GM23338 (cell line): ENCODE measurements around the gene ERH. TPM values are rescaled to one million over a fixed set of nuclear protein-coding genes. Genes with fewer than 3 reads are reported as not detected.

Experiments used
- ATAC-seq: fragments of 200-7000 bp; cut with Tn5 transposase; 3 replicates; pipeline ENCODE4 v1.9.1; 2020
- DNase-seq: peaks from one replicate; pipeline ENCODE4 v3.0.0-alpha.2; 2015; ENCODE audit warnings: low spot score
- H2AFZ ChIP-seq: fragments of 200-600 bp; sonication (generic); 2 replicates; pipeline ENCODE4 v1.8.0; 2016; ENCODE audit warnings: antibody characterized with exemption, mild to moderate bottlenecking, moderate library complexity
- H3F3A ChIP-seq: fragments of 200-600 bp; sonication (generic); replicated peaks from 2 replicates; pipeline ENCODE4 v1.8.0; 2017; ENCODE audit warnings: antibody characterized with exemption, mixed run types, low read depth
- H3K27ac ChIP-seq: fragments of 200-600 bp; sonication (generic); 2 replicates; pipeline ENCODE4 v1.6.1; 2016; ENCODE audit warnings: low read depth
- H3K27me3 ChIP-seq: fragments of 200-600 bp; sonication (generic); 2 replicates; pipeline ENCODE4 v1.8.0; 2016; ENCODE audit warnings: mild to moderate bottlenecking, mixed run types, moderate library complexity; ENCODE audit not compliant: insufficient read depth
- H3K36me3 ChIP-seq: fragments of 200-600 bp; sonication (generic); 2 replicates; pipeline ENCODE4 v1.8.0; 2016; ENCODE audit warnings: mild to moderate bottlenecking; ENCODE audit not compliant: insufficient read depth
- H3K4me1 ChIP-seq: fragments of 200-600 bp; sonication (generic); 2 replicates; pipeline ENCODE4 v1.8.0; 2016; ENCODE audit warnings: mild to moderate bottlenecking, moderate library complexity; ENCODE audit not compliant: insufficient read depth
- H3K4me2 ChIP-seq: fragments of 200-600 bp; sonication (generic); 2 replicates; pipeline ENCODE4 v1.7.1; 2017; ENCODE audit warnings: mixed run types
- H3K4me3 ChIP-seq: fragments of 200-600 bp; sonication (generic); 2 replicates; pipeline ENCODE4 v1.6.1; 2016; ENCODE audit warnings: mixed run types
- H3K79me2 ChIP-seq: fragments of 200-600 bp; sonication (generic); replicated peaks from 2 replicates; pipeline ENCODE4 v1.8.0; 2017; ENCODE audit warnings: mild to moderate bottlenecking; ENCODE audit not compliant: insufficient read depth
- H3K9me2 ChIP-seq: fragments of 200-600 bp; sonication (generic); 2 replicates; pipeline ENCODE4 v1.8.0; 2017; ENCODE audit not compliant: insufficient read depth
- H4K20me1 ChIP-seq: fragments of 200-600 bp; sonication (generic); replicated peaks from 2 replicates; pipeline ENCODE4 v1.8.0; 2017; ENCODE audit warnings: mild to moderate bottlenecking; ENCODE audit not compliant: insufficient read depth
- H3K27ac Mint-ChIP-seq: 2 replicates; pipeline ENCODE4 v1.8.0; 2020; ENCODE audit warnings: inconsistent platforms, mild to moderate bottlenecking, moderate library complexity, mixed read lengths
- H3K27me3 Mint-ChIP-seq: 3 replicates; pipeline ENCODE4 v1.8.0; 2022; ENCODE audit warnings: low read depth, mild to moderate bottlenecking, moderate library complexity, mixed read lengths, inconsistent platforms; ENCODE audit not compliant: insufficient read depth, poor library complexity
- H3K36me3 Mint-ChIP-seq: 3 replicates; pipeline ENCODE4 v1.8.0; 2021; ENCODE audit warnings: low read depth, mild to moderate bottlenecking, inconsistent platforms, moderate library complexity, mixed read lengths
- H3K4me1 Mint-ChIP-seq: 3 replicates; pipeline ENCODE4 v1.8.0; 2020; ENCODE audit warnings: mild to moderate bottlenecking, inconsistent platforms, mixed read lengths
- H3K4me3 Mint-ChIP-seq: 3 replicates; pipeline ENCODE4 v1.8.0; 2021; ENCODE audit warnings: moderate library complexity, mild to moderate bottlenecking, inconsistent platforms, mixed read lengths
- H3K9me3 Mint-ChIP-seq: 3 replicates; pipeline ENCODE4 v1.8.0; 2020; ENCODE audit warnings: moderate library complexity, mild to moderate bottlenecking, inconsistent platforms, mixed read lengths
- CREB1 ChIP-seq: fragments of 250-450 bp; sonication (Bioruptor Pico); IDR thresholded peaks from 2 replicates; pipeline ENCODE4 v1.5.0; 2020; ENCODE audit warnings: low read depth, mild to moderate bottlenecking, moderate library complexity
- CTCF ChIP-seq, 2 experiments: fragments of 200-600 bp in 1 of 2; sonication (generic) in 1 of 2; conservative IDR thresholded peaks; 2 replicates each; pipeline versions ENCODE4 v1.5.1 to v1.6.1; 2016 to 2017; ENCODE audit warnings: antibody characterized with exemption in 2 of 2, low read depth in 2 of 2, mild to moderate bottlenecking in 2 of 2, moderate library complexity in 1 of 2
- ETS1 ChIP-seq: IDR thresholded peaks from 2 replicates; pipeline ENCODE4 v1.6.1; 2016; ENCODE audit warnings: antibody characterized with exemption
- EZH2 ChIP-seq: fragments of 200-600 bp; sonication (generic); IDR thresholded peaks from one replicate; pipeline ENCODE4 v1.8.0; 2017; ENCODE audit warnings: antibody characterized with exemption, mild to moderate bottlenecking, low read depth; ENCODE audit not compliant: unreplicated experiment
- EZH2phosphoT487 ChIP-seq: fragments of 200-600 bp; sonication (generic); IDR thresholded peaks from one replicate; pipeline ENCODE4 v1.8.1; 2018; ENCODE audit warnings: antibody characterized with exemption; ENCODE audit not compliant: unreplicated experiment
- JUNB ChIP-seq: IDR thresholded peaks from one replicate; pipeline ENCODE4 v1.6.1; 2016; ENCODE audit warnings: antibody characterized with exemption; ENCODE audit not compliant: unreplicated experiment
- NANOG ChIP-seq: IDR thresholded peaks from 2 replicates; pipeline ENCODE4 v1.6.1; 2016; ENCODE audit warnings: antibody characterized with exemption, borderline replicate concordance
- POLR2AphosphoS5 ChIP-seq: IDR thresholded peaks from 2 replicates; pipeline ENCODE4 v1.6.1; 2016; ENCODE audit warnings: antibody characterized with exemption, low read depth
- REST ChIP-seq: IDR thresholded peaks from one replicate; pipeline ENCODE4 v1.6.1; 2018; ENCODE audit warnings: antibody characterized with exemption; ENCODE audit not compliant: unreplicated experiment
- STAT1 ChIP-seq: IDR thresholded peaks from one replicate; pipeline ENCODE4 v1.6.1; 2016; ENCODE audit warnings: antibody characterized with exemption; ENCODE audit not compliant: unreplicated experiment
- ZNF114 ChIP-seq: fragments of 250-450 bp; sonication (Bioruptor Pico); IDR thresholded peaks from 2 replicates; pipeline ENCODE4 v1.5.0; 2020; ENCODE audit warnings: mild to moderate bottlenecking, moderate library complexity
- ZNF331 ChIP-seq: fragments of 250-450 bp; sonication (Bioruptor Pico); IDR thresholded peaks from 2 replicates; pipeline ENCODE4 v1.5.0; 2020; ENCODE audit warnings: low read depth, mild to moderate bottlenecking, moderate library complexity
- ZNF462 ChIP-seq: fragments of 250-450 bp; sonication (Bioruptor Pico); IDR thresholded peaks from 2 replicates; pipeline ENCODE4 v1.5.0; 2020; ENCODE audit warnings: mild to moderate bottlenecking, moderate library complexity
- polyA plus RNA-seq: library from polyadenylated mRNA; unstranded; fragments of >200 nt; fragmentation: Nextera tagmentation; extraction: Ambion mirVana; gene quantifications from 2 replicates; pipeline ENCODE4 v1.2.1, GENCODE V29; 2016
- total RNA-seq: library from RNA; depleted of rRNA; stranded (reverse); fragments of >200 nt; shearing (Covaris generic); gene quantifications from 2 replicates; pipeline ENCODE4 v1.2.3, GENCODE V29; 2014

The ERH gene
- total and polyA plus RNA-seq, 2 experiments from 2014 or later: 188 to 545 TPM

GRCh38 chr14:69432364-69432763 is 34.3 kb upstream of the ERH start (continued):
- TF ChIP-seq ZNF114 (CRISPR knock-in tag): no peak

GRCh38 chr14:69430306-69430939 is 32.3 kb upstream of the ERH start:
- Histone ChIP-seq H3F3A (no peaks in the 10 kb centered on the region), H2AFZ (no peak overlapping the region), H3K4me2 (no peak overlapping the region), H3K36me3 (0 out of 2 replicates have a peak, but pooled peaks cover 4% of the 10 kb centered on the region), H4K20me1 (no peaks in the 10 kb centered on the region; the same call in none of the 2 replicates), H3K79me2 (peaks cover 37% of the 10 kb centered on the region), H3K9me2 (no peaks in the 10 kb centered on the region), H3K27me3 (no peaks in the 10 kb centered on the region), H3K4me3 (no peak overlapping the region), H3K27ac (no peak overlapping the region), H3K4me1 (no peaks in the 10 kb centered on the region)
- H3K4me3 Mint-ChIP-seq: no peak overlapping the region
- no peaks in the 10 kb centered on the region for H3K4me1 Mint-ChIP-seq
- no peak for ATAC-seq
- no peaks in the 10 kb centered on the region for H3K27me3 Mint-ChIP-seq
- H3K9me3 Mint-ChIP-seq: no peaks in the 10 kb centered on the region
- no peak overlapping the region for H3K27ac Mint-ChIP-seq
- no peak for DNase-seq
- TF ChIP-seq JUNB (no peak), ZNF462 (CRISPR knock-in tag) (no peak), CTCF (conservative IDR thresholded peaks at IDR 0.05; ENCODE audit: low read depth in 2 of 2) (no peak), EZH2 (no peak), NANOG (no peak), EZH2phosphoT487 (no peak), ETS1 (no peak), POLR2AphosphoS5 (no peak), ZNF114 (CRISPR knock-in tag) (no peak), ZNF331 (CRISPR knock-in tag) (no peak), CREB1 (no peak), REST (no peak), STAT1 (no peak)
- peaks cover 12% of the 10 kb centered on the region; the same call in 2 of the 3 replicates for H3K36me3 Mint-ChIP-seq
